H9 (cell line): Measurements from ENCODE around the gene CSMD2. TPM values are rescaled to one million over a fixed set of nuclear protein-coding genes. Genes with fewer than 3 reads are reported as not detected.

Experiments
- DNase-seq: peaks from one replicate; pipeline ENCODE4 v3.0.0-alpha.2; 2017
- H2AFZ ChIP-seq: one replicate; pipeline ENCODE4 v1.6.1; 2013; ENCODE audit warnings: mild to moderate bottlenecking, low read length, control low read depth, moderate library complexity
- H2AK5ac ChIP-seq: 2 replicates; pipeline ENCODE4 v1.6.1; 2013; ENCODE audit warnings: low read length, control low read depth, mixed read lengths; ENCODE audit not compliant: insufficient read length
- H2BK120ac ChIP-seq: one replicate; pipeline ENCODE4 v1.6.1; 2013; ENCODE audit warnings: low read depth, mild to moderate bottlenecking, low read length, control low read depth, inconsistent platforms; ENCODE audit not compliant: poor library complexity, severe bottlenecking
- H2BK12ac ChIP-seq: 2 replicates; pipeline ENCODE4 v1.6.1; 2013; ENCODE audit warnings: low read length, control low read depth, mixed read lengths, low read depth; ENCODE audit not compliant: insufficient read length
- H2BK15ac ChIP-seq: 2 replicates; pipeline ENCODE4 v1.6.1; 2013; ENCODE audit warnings: low read depth, low read length, control low read depth
- H2BK20ac ChIP-seq: one replicate; pipeline ENCODE4 v1.6.1; 2013; ENCODE audit warnings: low read depth, mild to moderate bottlenecking, low read length, control low read depth, inconsistent platforms; ENCODE audit not compliant: poor library complexity, severe bottlenecking
- H2BK5ac ChIP-seq: 2 replicates; pipeline ENCODE4 v1.6.1; 2013; ENCODE audit warnings: low read length, control low read depth, mixed read lengths; ENCODE audit not compliant: insufficient read length
- H3K14ac ChIP-seq: 2 replicates; pipeline ENCODE4 v1.6.1; 2013; ENCODE audit warnings: low read length, control low read depth; ENCODE audit not compliant: insufficient read depth
- H3K18ac ChIP-seq: 2 replicates; pipeline ENCODE4 v1.6.1; 2013; ENCODE audit warnings: low read depth, mild to moderate bottlenecking, mixed read lengths, low read length, control low read depth; ENCODE audit not compliant: insufficient read length
- H3K23ac ChIP-seq: 2 replicates; pipeline ENCODE4 v1.6.1; 2013; ENCODE audit warnings: low read length, control low read depth, mixed read lengths, low read depth; ENCODE audit not compliant: insufficient read length
- H3K23me2 ChIP-seq: 2 replicates; pipeline ENCODE4 v1.6.1; 2013; ENCODE audit warnings: low read depth, mild to moderate bottlenecking, mixed read lengths, low read length, control low read depth; ENCODE audit not compliant: insufficient read length, poor library complexity, severe bottlenecking
- H3K27ac ChIP-seq: 2 replicates; pipeline ENCODE4 v1.5.1; 2013; ENCODE audit warnings: low read length, control low read depth, mixed read lengths, low read depth; ENCODE audit not compliant: insufficient read length
- H3K27me3 ChIP-seq: 2 replicates; pipeline ENCODE4 v1.6.1; 2013; ENCODE audit warnings: low read length, control low read depth, inconsistent platforms; ENCODE audit not compliant: insufficient read depth
- H3K4ac ChIP-seq: 2 replicates; pipeline ENCODE4 v1.6.1; 2013; ENCODE audit warnings: low read depth, mild to moderate bottlenecking, control low read depth, inconsistent platforms, low read length, moderate library complexity
- H3K4me1 ChIP-seq: 2 replicates; pipeline ENCODE4 v1.6.1; 2013; ENCODE audit warnings: low read length, control low read depth, inconsistent platforms; ENCODE audit not compliant: insufficient read depth
- H3K4me2 ChIP-seq: 2 replicates; pipeline ENCODE4 v1.6.1; 2013; ENCODE audit warnings: low read length, control low read depth, mixed read lengths; ENCODE audit not compliant: insufficient read length, insufficient read depth
- H3K56ac ChIP-seq: 2 replicates; pipeline ENCODE4 v1.6.1; 2013; ENCODE audit warnings: low read depth, mild to moderate bottlenecking, mixed read lengths, low read length, control low read depth; ENCODE audit not compliant: insufficient read length
- H3K79me1 ChIP-seq: 2 replicates; pipeline ENCODE4 v1.6.1; 2013; ENCODE audit warnings: low read depth, mild to moderate bottlenecking, moderate library complexity, low read length, control low read depth, inconsistent platforms; ENCODE audit not compliant: insufficient read depth, poor library complexity, severe bottlenecking
- H3K79me2 ChIP-seq: 2 replicates; pipeline ENCODE4 v1.6.1; 2013; ENCODE audit warnings: low read length, control low read depth, inconsistent platforms; ENCODE audit not compliant: insufficient read depth
- H3K9ac ChIP-seq: 2 replicates; pipeline ENCODE4 v1.6.1; 2013; ENCODE audit warnings: low read length, control low read depth, mixed read lengths; ENCODE audit not compliant: insufficient read length; ENCODE audit errors: extremely low read depth
- H3K9me3 ChIP-seq: one replicate; pipeline ENCODE4 v1.6.1; 2013; ENCODE audit warnings: low read depth, low read length, inconsistent platforms; ENCODE audit not compliant: control insufficient read depth
- H3T11ph ChIP-seq: one replicate; pipeline ENCODE4 v1.6.1; 2013; ENCODE audit warnings: mild to moderate bottlenecking, low read length, control low read depth, inconsistent platforms
- H4K20me1 ChIP-seq: one replicate; pipeline ENCODE4 v1.6.1; 2013; ENCODE audit not compliant: control insufficient read depth, insufficient read length, insufficient read depth
- H4K5ac ChIP-seq: 2 replicates; pipeline ENCODE4 v1.6.1; 2013; ENCODE audit warnings: low read depth, mild to moderate bottlenecking, mixed read lengths, low read length, control low read depth; ENCODE audit not compliant: insufficient read length
- H4K8ac ChIP-seq: replicated peaks from 2 replicates; pipeline ENCODE4 v1.6.1; 2013; ENCODE audit warnings: low read length, control low read depth, mixed read lengths, low read depth; ENCODE audit not compliant: insufficient read length
- H4K91ac ChIP-seq: 2 replicates; pipeline ENCODE4 v1.6.1; 2013; ENCODE audit warnings: low read depth, mild to moderate bottlenecking, moderate library complexity, mixed read lengths, low read length, control low read depth; ENCODE audit not compliant: insufficient read length
- H3K27ac Mint-ChIP-seq, 3 experiments: 2 replicates in 2 of 3; 3 replicates in 1 of 3; pipeline ENCODE4 v1.8.0; 2020 to 2021; ENCODE audit warnings: mixed read lengths in 3 of 3, mild to moderate bottlenecking in 1 of 3, moderate library complexity in 1 of 3
- H3K27me3 Mint-ChIP-seq: 2 replicates; pipeline ENCODE4 v1.8.0; 2021; ENCODE audit warnings: low read depth, mild to moderate bottlenecking, moderate library complexity, mixed read lengths
- H3K36me3 Mint-ChIP-seq, 3 experiments: 2 replicates in 2 of 3; 3 replicates in 1 of 3; pipeline ENCODE4 v1.8.0; 2020 to 2021; ENCODE audit warnings: low read depth in 3 of 3, mixed read lengths in 3 of 3; ENCODE audit not compliant: insufficient read depth in 1 of 3
- H3K4me1 Mint-ChIP-seq, 2 experiments: 2 replicates each; pipeline ENCODE4 v1.8.0; 2020; ENCODE audit warnings: mixed read lengths in 2 of 2
- H3K4me3 Mint-ChIP-seq, 2 experiments: 2 replicates in 1 of 2; 3 replicates in 1 of 2; pipeline ENCODE4 v1.8.0; 2020 to 2021; ENCODE audit warnings: mild to moderate bottlenecking in 2 of 2, mixed read lengths in 2 of 2, moderate library complexity in 1 of 2
- H3K9me3 Mint-ChIP-seq, 2 experiments: 2 replicates in 1 of 2; 3 replicates in 1 of 2; pipeline ENCODE4 v1.8.0; 2020; ENCODE audit warnings: mild to moderate bottlenecking in 2 of 2, mixed read lengths in 2 of 2, moderate library complexity in 1 of 2
- CTCF ChIP-seq: fragments of 200-600 bp; sonication (generic); conservative IDR thresholded peaks from 3 replicates; pipeline ENCODE4 v1.8.0; 2021; ENCODE audit warnings: antibody characterized with exemption, mild to moderate bottlenecking
- WGBS: extraction: QIAGEN DNeasy Blood & Tissue Kit; methylation state at CpG from one replicate; pipeline ENCODE4 v1.1.7; 2013; ENCODE audit warnings: missing lambda C conversion rate, low lambda C conversion rate, mixed read lengths; ENCODE audit not compliant: insufficient read length; ENCODE audit errors: extremely low coverage; 5-methylcytosine and 5-hydroxymethylcytosine counted together
- total RNA-seq: library from RNA; stranded (reverse); gene quantifications from 2 replicates; pipeline ENCODE4 v1.2.1, GENCODE V29; 2021

Gene CSMD2
- total RNA-seq, 1 experiment from 2014 or later, result 6.4 TPM

GRCh38 chr1:33685256-33685655 lies 479.8 kb downstream of the CSMD2 start:
- no peak overlapping the region for H2BK12ac ChIP-seq
- H2AFZ ChIP-seq, result no peak overlapping the region
- no peaks in the 10 kb centered on the region for H4K20me1 ChIP-seq
- no peak overlapping the region for H4K8ac ChIP-seq
- no peak overlapping the region for H3K4ac ChIP-seq
- H3K27ac ChIP-seq, result no peak overlapping the region
- H2AK5ac ChIP-seq, result no peak overlapping the region
- H3K9me3 Mint-ChIP-seq, result no peaks in the 10 kb centered on the region
- no peak overlapping the region for H4K91ac ChIP-seq
- no peaks in the 10 kb centered on the region for H3K79me2 ChIP-seq
- no peak overlapping the region for H3K27ac Mint-ChIP-seq
- H3K36me3 Mint-ChIP-seq, result peaks cover 0 to 5% (median 0%) of the 10 kb centered on the region in 3 experiments; a peak in 2 of 7 replicates
- H2BK120ac ChIP-seq, result no peak overlapping the region
- DNase-seq, result no peak
- no peak overlapping the region for H3K4me3 Mint-ChIP-seq
- peaks cover 7 to 8% of the 10 kb centered on the region in 2 experiments for H3K4me1 Mint-ChIP-seq
- H3K9me3 ChIP-seq, result no peaks in the 10 kb centered on the region
- H3K23ac ChIP-seq, result no peak overlapping the region
- no peak overlapping the region for H2BK20ac ChIP-seq
- TF ChIP-seq CTCF, result no peak
- no peak overlapping the region for H3K4me2 ChIP-seq
- H3K9ac ChIP-seq, result no peak overlapping the region
- no peaks in the 10 kb centered on the region; the same call in 1 of the 2 replicates for H3K4me1 ChIP-seq
- no peak overlapping the region for H3K18ac ChIP-seq
- H3K56ac ChIP-seq, result no peak overlapping the region
- H3T11ph ChIP-seq, result no peak overlapping the region
- H3K27me3 Mint-ChIP-seq, result no peaks in the 10 kb centered on the region; the same call in 1 of the 2 replicates
- no peaks in the 10 kb centered on the region for H3K27me3 ChIP-seq
- no peak overlapping the region for H4K5ac ChIP-seq
- no peaks in the 10 kb centered on the region for H3K79me1 ChIP-seq
- no CpG with 5 or more reads among the region's 5 CpGs for WGBS
- H2BK15ac ChIP-seq, result no peak overlapping the region
- H2BK5ac ChIP-seq, result no peak overlapping the region
- no peak overlapping the region for H3K14ac ChIP-seq
- H3K23me2 ChIP-seq, result no peaks in the 10 kb centered on the region
